IPS-20b (cell line): ENCODE data around the gene CLEC1A.

ENCODE experiments used
- H3K27ac ChIP-seq: one replicate; pipeline ENCODE4 v1.5.1; 2013; ENCODE audit warnings: low read length
- H3K27me3 ChIP-seq: 2 replicates; pipeline ENCODE4 v1.6.1; 2013; ENCODE audit warnings: mild to moderate bottlenecking, low read length, inconsistent platforms; ENCODE audit not compliant: insufficient read depth
- H3K36me3 ChIP-seq: 2 replicates; pipeline ENCODE4 v1.6.1; 2013; ENCODE audit warnings: low read depth, mild to moderate bottlenecking, inconsistent platforms, low read length, moderate library complexity; ENCODE audit not compliant: insufficient read depth
- H3K4me1 ChIP-seq: 2 replicates; pipeline ENCODE4 v1.6.1; 2013; ENCODE audit warnings: mild to moderate bottlenecking, control low read depth, inconsistent platforms, low read length, moderate library complexity; ENCODE audit not compliant: insufficient read depth
- H3K4me3 ChIP-seq: 2 replicates; pipeline ENCODE4 v1.5.1; 2013; ENCODE audit warnings: mild to moderate bottlenecking, low read length, inconsistent platforms
- H3K9ac ChIP-seq: 2 replicates; pipeline ENCODE4 v1.6.1; 2013; ENCODE audit warnings: low read depth, mild to moderate bottlenecking, inconsistent platforms, low read length, moderate library complexity
- H3K9me3 ChIP-seq: 2 replicates; pipeline ENCODE4 v1.6.1; 2013; ENCODE audit warnings: mild to moderate bottlenecking, low read depth, low read length, inconsistent platforms; ENCODE audit not compliant: insufficient read depth

The CLEC1A gene

GRCh38 chr12:10122689-10123088 is 23.9 kb upstream of the CLEC1A start:
- no peaks in the 10 kb centered on the region for H3K36me3 ChIP-seq
- H3K4me3 ChIP-seq: no peak overlapping the region
- H3K9me3 ChIP-seq: no peaks in the 10 kb centered on the region
- no peak overlapping the region for H3K27ac ChIP-seq
- H3K9ac ChIP-seq: no peak overlapping the region
- H3K27me3 ChIP-seq: no peaks in the 10 kb centered on the region
- no peaks in the 10 kb centered on the region for H3K4me1 ChIP-seq

GRCh38 chr12:10121278-10121677 is 22.5 kb upstream of the CLEC1A start:
- Histone ChIP-seq H3K9me3 (no peaks in the 10 kb centered on the region), H3K27me3 (no peaks in the 10 kb centered on the region), H3K4me1 (no peaks in the 10 kb centered on the region), H3K36me3 (no peaks in the 10 kb centered on the region), H3K27ac (no peak overlapping the region), H3K4me3 (no peak overlapping the region), H3K9ac (no peak overlapping the region)

- Histone ChIP-seq H3K4me3 (no peak overlapping the region), H3K36me3 (no peaks in the 10 kb centered on the region), H3K27me3 (no peaks in the 10 kb centered on the region), H3K4me1 (no peaks in the 10 kb centered on the region), H3K27ac (no peak overlapping the region), H3K9me3 (no peaks in the 10 kb centered on the region), H3K9ac (no peak overlapping the region)
These were observed 20.3 kb upstream of the CLEC1A start for GRCh38 chr12:10119066-10119465.

GRCh38 chr12:10115890-10116289 is 17.1 kb upstream of the CLEC1A start:
- no peaks in the 10 kb centered on the region for H3K27me3 ChIP-seq
- H3K9me3 ChIP-seq: no peaks in the 10 kb centered on the region; the same call in 1 of the 2 replicates
- no peaks in the 10 kb centered on the region for H3K4me1 ChIP-seq
- no peak overlapping the region for H3K4me3 ChIP-seq
- no peak overlapping the region for H3K9ac ChIP-seq
- no peak overlapping the region for H3K27ac ChIP-seq
- no peaks in the 10 kb centered on the region for H3K36me3 ChIP-seq

GRCh38 chr12:10115311-10115710 is 16.5 kb upstream of the CLEC1A start:
- no peaks in the 10 kb centered on the region for H3K4me1 ChIP-seq
- no peak overlapping the region for H3K9ac ChIP-seq
- H3K27me3 ChIP-seq: no peaks in the 10 kb centered on the region
- no peaks in the 10 kb centered on the region for H3K36me3 ChIP-seq
- no peak overlapping the region for H3K27ac ChIP-seq
- no peaks in the 10 kb centered on the region; the same call in 1 of the 2 replicates for H3K9me3 ChIP-seq
- no peak overlapping the region for H3K4me3 ChIP-seq

GRCh38 chr12:10113920-10114319 is 15.1 kb upstream of the CLEC1A start:
- H3K9ac ChIP-seq: no peak overlapping the region
- no peak overlapping the region for H3K4me3 ChIP-seq
- H3K27ac ChIP-seq: no peak overlapping the region
- H3K27me3 ChIP-seq: no peaks in the 10 kb centered on the region
- H3K4me1 ChIP-seq: no peaks in the 10 kb centered on the region
- H3K36me3 ChIP-seq: no peaks in the 10 kb centered on the region
- H3K9me3 ChIP-seq: no peaks in the 10 kb centered on the region; the same call in 1 of the 2 replicates

- H3K27ac ChIP-seq: no peak overlapping the region
- no peaks in the 10 kb centered on the region for H3K36me3 ChIP-seq
- H3K4me3 ChIP-seq: no peak overlapping the region
- H3K4me1 ChIP-seq: no peaks in the 10 kb centered on the region
- no peaks in the 10 kb centered on the region for H3K27me3 ChIP-seq
- H3K9ac ChIP-seq: no peak overlapping the region
- H3K9me3 ChIP-seq: no peaks in the 10 kb centered on the region; the same call in 1 of the 2 replicates
These were observed 14.3 kb upstream of the CLEC1A start for GRCh38 chr12:10113075-10113474.

GRCh38 chr12:10111451-10111850 is 12.7 kb upstream of the CLEC1A start:
- Histone ChIP-seq H3K9me3 (no peaks in the 10 kb centered on the region; the same call in 1 of the 2 replicates), H3K9ac (no peak overlapping the region), H3K27ac (no peak overlapping the region), H3K36me3 (no peaks in the 10 kb centered on the region), H3K4me3 (no peak overlapping the region), H3K4me1 (no peaks in the 10 kb centered on the region), H3K27me3 (no peaks in the 10 kb centered on the region)

- Histone ChIP-seq H3K9ac (no peak overlapping the region), H3K27ac (no peak overlapping the region), H3K4me1 (no peaks in the 10 kb centered on the region), H3K4me3 (no peak overlapping the region), H3K9me3 (no peaks in the 10 kb centered on the region; the same call in 1 of the 2 replicates), H3K27me3 (no peaks in the 10 kb centered on the region), H3K36me3 (no peaks in the 10 kb centered on the region)
These were observed 11.6 kb upstream of the CLEC1A start for GRCh38 chr12:10110256-10110844.

- Histone ChIP-seq H3K36me3 (no peaks in the 10 kb centered on the region), H3K4me1 (0 out of 2 replicates have a peak, but pooled peaks cover 6% of the 10 kb centered on the region), H3K4me3 (no peak overlapping the region), H3K27me3 (no peaks in the 10 kb centered on the region), H3K27ac (no peak overlapping the region), H3K9me3 (no peaks in the 10 kb centered on the region), H3K9ac (no peak overlapping the region)
These were observed 3.5 kb upstream of the CLEC1A start for GRCh38 chr12:10102322-10102721.

- H3K9me3 ChIP-seq: no peaks in the 10 kb centered on the region
- H3K4me1 ChIP-seq: 0 out of 2 replicates have a peak, but pooled peaks cover 6% of the 10 kb centered on the region
- no peaks in the 10 kb centered on the region for H3K27me3 ChIP-seq
- H3K36me3 ChIP-seq: no peaks in the 10 kb centered on the region
- H3K9ac ChIP-seq: no peak overlapping the region
- no peak overlapping the region for H3K4me3 ChIP-seq
- no peak overlapping the region for H3K27ac ChIP-seq
These were observed 2.9 kb upstream of the CLEC1A start for GRCh38 chr12:10101648-10102220.

- H3K4me1 ChIP-seq: 0 out of 2 replicates have a peak, but pooled peaks cover 6% of the 10 kb centered on the region
- H3K4me3 ChIP-seq: no peak overlapping the region
- no peaks in the 10 kb centered on the region for H3K36me3 ChIP-seq
- no peaks in the 10 kb centered on the region for H3K9me3 ChIP-seq
- H3K9ac ChIP-seq: no peak overlapping the region
- H3K27ac ChIP-seq: no peak overlapping the region
- no peaks in the 10 kb centered on the region for H3K27me3 ChIP-seq
These were observed 2.3 kb upstream of the CLEC1A start for GRCh38 chr12:10101042-10101579.
